HFFc6 (cell line): Measurements from ENCODE around the gene IGFL1. TPM values are rescaled to one million over a fixed set of nuclear protein-coding genes. Genes with fewer than 3 reads are reported as not detected.
A peak's percentile ranks its signal among the peaks of the same experiment; 100 is the strongest.
"Not testable (repeated sequence)": the region's sequence is repeated elsewhere in the genome, so short reads cannot be mapped to it uniquely, and the experiment has no call there.

Experiments
- DNase-seq: peaks from one replicate; pipeline ENCODE4 v3.0.0-alpha.2; 2018
- H3K27ac Mint-ChIP-seq: 2 replicates; pipeline ENCODE4 v1.8.0; 2020; ENCODE audit warnings: mild to moderate bottlenecking, mixed read lengths
- H3K27me3 Mint-ChIP-seq: 2 replicates; pipeline ENCODE4 v1.8.0; 2021; ENCODE audit warnings: mild to moderate bottlenecking, moderate library complexity, mixed read lengths; ENCODE audit not compliant: insufficient read depth
- H3K36me3 Mint-ChIP-seq: 2 replicates; pipeline ENCODE4 v1.8.0; 2021; ENCODE audit warnings: low read depth, mixed read lengths
- H3K4me1 Mint-ChIP-seq: 2 replicates; pipeline ENCODE4 v1.8.0; 2020; ENCODE audit warnings: low read depth, mixed read lengths
- H3K4me3 Mint-ChIP-seq: 2 replicates; pipeline ENCODE4 v1.8.0; 2020; ENCODE audit warnings: mild to moderate bottlenecking, moderate library complexity, mixed read lengths
- H3K9me3 Mint-ChIP-seq: 2 replicates; pipeline ENCODE4 v1.8.0; 2020; ENCODE audit warnings: mild to moderate bottlenecking, mixed read lengths
- CTCF ChIP-seq: fragments of 200-600 bp; sonication (generic); IDR thresholded peaks from 2 replicates; pipeline ENCODE4 v1.5.0; 2021; ENCODE audit warnings: antibody characterized with exemption, mild to moderate bottlenecking
- total RNA-seq, 6 experiments: library from RNA; stranded (reverse); fragmentation: NEBNext Ultra II Directional; extraction: Animal tissue kit (Norgen Biotek cat#: 25700); gene quantifications; 2 replicates in 1 of 6; 3 replicates in 5 of 6; pipeline ENCODE4 v1.2.3, GENCODE V29; 2021

IGFL1 gene
- total RNA-seq, 6 experiments from 2014 or later = not detected

GRCh38 chr19:46221981-46222610 lies 7.4 kb upstream of the IGFL1 start:
- Mint-ChIP-seq H3K27me3 (peaks cover 29% of the 10 kb centered on the region), H3K36me3 (no peaks in the 10 kb centered on the region), H3K4me1 (peaks cover 26% of the 10 kb centered on the region), H3K9me3 (no peaks in the 10 kb centered on the region), H3K4me3 (no peak overlapping the region), H3K27ac (no peak overlapping the region)
- no peak for TF ChIP-seq CTCF
- peak; percentile 67 for DNase-seq

GRCh38 chr19:46223787-46224186 lies 5.8 kb upstream of the IGFL1 start:
- H3K4me3 Mint-ChIP-seq, H3K9me3 Mint-ChIP-seq, H3K36me3 Mint-ChIP-seq, DNase-seq, H3K27ac Mint-ChIP-seq: not testable (repeated sequence)
- Mint-ChIP-seq H3K4me1 (peaks cover 26% of the 10 kb centered on the region), H3K27me3 (peaks cover 37% of the 10 kb centered on the region)

- peaks cover 45% of the 10 kb centered on the region for H3K27me3 Mint-ChIP-seq
- no peak overlapping the region for H3K27ac Mint-ChIP-seq
- H3K4me3 Mint-ChIP-seq = no peak overlapping the region
- H3K9me3 Mint-ChIP-seq = no peaks in the 10 kb centered on the region
- no peak for DNase-seq
- no peaks in the 10 kb centered on the region for H3K36me3 Mint-ChIP-seq
- no peak for TF ChIP-seq CTCF
- peaks cover 26% of the 10 kb centered on the region for H3K4me1 Mint-ChIP-seq
These were observed 4.8 kb upstream of the IGFL1 start for GRCh38 chr19:46224773-46225172.

GRCh38 chr19:46225558-46226004 lies 4.0 kb upstream of the IGFL1 start:
- DNase-seq = no peak
- no peaks in the 10 kb centered on the region for H3K36me3 Mint-ChIP-seq
- H3K27me3 Mint-ChIP-seq = peaks cover 52% of the 10 kb centered on the region
- no peaks in the 10 kb centered on the region for H3K9me3 Mint-ChIP-seq
- no peak overlapping the region for H3K4me3 Mint-ChIP-seq
- H3K27ac Mint-ChIP-seq = no peak overlapping the region
- TF ChIP-seq CTCF = no peak
- H3K4me1 Mint-ChIP-seq = peaks cover 26% of the 10 kb centered on the region

- Mint-ChIP-seq H3K4me3 (no peak overlapping the region), H3K9me3 (no peaks in the 10 kb centered on the region), H3K36me3 (no peaks in the 10 kb centered on the region), H3K27ac (no peak overlapping the region), H3K4me1 (peaks cover 26% of the 10 kb centered on the region), H3K27me3 (peaks cover 55% of the 10 kb centered on the region)
- no peak for DNase-seq
- no peak for TF ChIP-seq CTCF
These were observed 3.0 kb upstream of the IGFL1 start for GRCh38 chr19:46226438-46226973.

GRCh38 chr19:46232029-46232428 lies 2.5 kb downstream of the IGFL1 start:
- H3K27me3 Mint-ChIP-seq = peaks cover 71% of the 10 kb centered on the region
- H3K9me3 Mint-ChIP-seq = no peaks in the 10 kb centered on the region
- no peaks in the 10 kb centered on the region for H3K4me1 Mint-ChIP-seq
- no peak for DNase-seq
- TF ChIP-seq CTCF = no peak
- H3K4me3 Mint-ChIP-seq = no peak overlapping the region
- no peak overlapping the region for H3K27ac Mint-ChIP-seq
- no peaks in the 10 kb centered on the region for H3K36me3 Mint-ChIP-seq
